ENCODE data around the gene AP1G2. TPM values are rescaled to one million over a fixed set of nuclear protein-coding genes. Genes with fewer than 3 reads are reported as not detected.

The AP1G2 gene
- total and polyA plus RNA-seq, 2 of the 4 experiments (the other 2 are of a cell fraction) = 2.9 to 19.2 TPM

- no peak overlapping the region for H2BK5ac ChIP-seq (ENCODE audit: low read depth, low read length, poor library complexity, severe bottlenecking)
- ATAC-seq (ENCODE audit: low read depth) (peak; percentile 27), DNase-seq (no peak)
- no peak overlapping the region for H2AFZ ChIP-seq (replicated peaks; ENCODE audit: low read length, poor library complexity)
- H3K14ac ChIP-seq (replicated peaks; ENCODE audit: low read depth, low read length) = no peak overlapping the region
- no peak overlapping the region for H4K91ac ChIP-seq (ENCODE audit: insufficient read depth, low read depth, low read length)
- no peak overlapping the region for H2BK15ac ChIP-seq (ENCODE audit: low read depth, low read length)
- H3K79me1 ChIP-seq (ENCODE audit: low read depth in 1 of 2, low read length in 2 of 2) = no peaks in the 10 kb centered on the region
- H3K9me3 ChIP-seq (ENCODE audit: control insufficient read depth, insufficient read depth, low read length) = no peaks in the 10 kb centered on the region
- H4K5ac ChIP-seq (ENCODE audit: low read depth, low read length) = no peak overlapping the region
- no peaks in the 10 kb centered on the region for H3K4me1 ChIP-seq (ENCODE audit: control insufficient read depth, insufficient read depth, low read length)
- no peak overlapping the region for H2BK120ac ChIP-seq (ENCODE audit: low read depth, low read length)
- dilution Hi-C loops (cut with HindIII; ENCODE audit: low sequenced_read_pairs, unreplicated experiment) (no loop called here), intact Hi-C loops (cut with micrococcal nuclease) (no loop called here), in situ Hi-C loops (cut with MboI; ENCODE audit: low sequenced_read_pairs) (no loop called here)
- no peak overlapping the region for H3K27ac ChIP-seq (ENCODE audit: insufficient read depth, low read length)
- H3K56ac ChIP-seq (ENCODE audit: extremely low read depth, insufficient read depth, low read length) = no peak overlapping the region
- H2AK9ac ChIP-seq (replicated peaks; ENCODE audit: low read depth, low read length, poor library complexity) = no peak overlapping the region
- BruUV-seq (replicated peaks) = no TSS peak
- no peaks in the 10 kb centered on the region for H3K9me1 ChIP-seq (ENCODE audit: insufficient read depth, low read length)
- WGBS, 2 experiments (ENCODE audit: extremely low coverage in 2 of 2, insufficient read length in 1 of 2) = no CpG with 5 or more reads among the region's 4 CpGs
- H4K20me1 ChIP-seq (ENCODE audit: insufficient read depth, low read length) = no peaks in the 10 kb centered on the region
- H3K23ac ChIP-seq (ENCODE audit: low read depth, low read length) = no peak overlapping the region
- no peak overlapping the region for H3K4me2 ChIP-seq (ENCODE audit: low read depth, low read length)
- no peak overlapping the region for H2BK20ac ChIP-seq (ENCODE audit: low read depth, low read length)
- no peak overlapping the region for H3K4me3 ChIP-seq (ENCODE audit: insufficient read depth, low read depth, low read length)
- TF ChIP-seq SMC3 (IDR thresholded peaks at IDR 0.05; ENCODE audit: low read depth, low read length) = no peak
- no peak for TF ChIP-seq CEBPB (IDR thresholded peaks at IDR 0.05; ENCODE audit: low read depth, low read length)
- TF ChIP-seq MAFK (IDR thresholded peaks at IDR 0.05; ENCODE audit: low read depth, low read length) = peak; percentile 98
- no peak overlapping the region for H3K9ac ChIP-seq (ENCODE audit: low read depth, low read length)
- no peaks in the 10 kb centered on the region; the same call in 1 of the 2 replicates for H3K27me3 ChIP-seq (ENCODE audit: control insufficient read depth, insufficient read depth, low read length)
- ChIA-PET CTCF (no interaction called here), POLR2A (ENCODE audit: unreplicated experiment) (no interaction called here)
- H3K4ac ChIP-seq (ENCODE audit: low read depth, low read length) = no peak overlapping the region
- no peak overlapping the region for H3K18ac ChIP-seq (ENCODE audit: low read depth, low read length)
- no peaks in the 10 kb centered on the region for H3K36me3 ChIP-seq (ENCODE audit: control insufficient read depth, insufficient read depth, low read length)
- no peak overlapping the region for H4K8ac ChIP-seq (ENCODE audit: low read depth in 2 of 2, low read length in 2 of 2)
- H2AK5ac ChIP-seq (ENCODE audit: low read depth, low read length) = no peak overlapping the region
Measured at GRCh38 chr14:23518709-23519108, 48.9 kb downstream of the AP1G2 start.

All from IMR-90 (cell line).